SK-N-SH treated with all-trans-retinoic acid at 6 μM for 48 hours (cell line): Measurements from ENCODE around the gene DRC7.

ENCODE experiments used
- ATAC-seq: fragments of 200-7000 bp; cut with Tn5 transposase; 3 replicates; pipeline ENCODE4 v1.9.1; 2020; ENCODE audit warnings: mild to moderate bottlenecking, moderate library complexity
- ARNTL ChIP-seq: fragments of 450-650 bp; formaldehyde crosslinking; IDR thresholded peaks from 2 replicates; pipeline ENCODE4 v1.5.0; 2020; ENCODE audit warnings: low read depth, mild to moderate bottlenecking, moderate library complexity, borderline replicate concordance
- BACH2 ChIP-seq: fragments of 250-450 bp; sonication (Bioruptor Pico); IDR thresholded peaks from 2 replicates; pipeline ENCODE4 v1.9.0; 2021; ENCODE audit warnings: mild to moderate bottlenecking, borderline replicate concordance
- CSDC2 ChIP-seq: fragments of 250-450 bp; sonication (Bioruptor Pico); IDR thresholded peaks from 2 replicates; pipeline ENCODE4 v1.5.0; 2020; ENCODE audit warnings: mild to moderate bottlenecking, moderate library complexity
- CSRNP3 ChIP-seq: fragments of 250-450 bp; sonication (Bioruptor Pico); IDR thresholded peaks from 2 replicates; pipeline ENCODE4 v1.5.1; 2021; ENCODE audit warnings: mild to moderate bottlenecking, moderate library complexity
- ESRRG ChIP-seq: fragments of 250-450 bp; sonication (Bioruptor Pico); IDR thresholded peaks from 2 replicates; pipeline ENCODE4 v1.6.1; 2021; ENCODE audit warnings: mild to moderate bottlenecking
- GLIS3 ChIP-seq: fragments of 250-450 bp; sonication (Bioruptor Pico); IDR thresholded peaks from 2 replicates; pipeline ENCODE4 v1.5.0; 2020; ENCODE audit warnings: mild to moderate bottlenecking, moderate library complexity
- OSR1 ChIP-seq: fragments of 250-450 bp; sonication (Bioruptor Pico); IDR thresholded peaks from 2 replicates; pipeline ENCODE4 v1.8.0; 2022; ENCODE audit warnings: moderate library complexity, mild to moderate bottlenecking, inconsistent platforms
- POU6F1 ChIP-seq: fragments of 250-450 bp; sonication (Bioruptor Pico); IDR thresholded peaks from 2 replicates; pipeline ENCODE4 v1.8.0; 2021; ENCODE audit warnings: low read depth, mild to moderate bottlenecking, moderate library complexity, borderline replicate concordance
- PPARA ChIP-seq: fragments of 250-450 bp; sonication (Bioruptor Pico); IDR thresholded peaks from 2 replicates; pipeline ENCODE4 v1.5.0; 2020; ENCODE audit warnings: mild to moderate bottlenecking, borderline replicate concordance
- RARB ChIP-seq: fragments of 250-450 bp; sonication (Bioruptor Pico); IDR thresholded peaks from 2 replicates; pipeline ENCODE4 v1.8.0; 2021; ENCODE audit warnings: mild to moderate bottlenecking, moderate library complexity
- SNAI2 ChIP-seq: fragments of 250-450 bp; sonication (Bioruptor Pico); IDR thresholded peaks from 2 replicates; pipeline ENCODE4 v1.5.0; 2020; ENCODE audit warnings: mild to moderate bottlenecking, moderate library complexity
- TCF4 ChIP-seq: fragments of 250-450 bp; sonication (Bioruptor Pico); IDR thresholded peaks from 2 replicates; pipeline ENCODE4 v1.8.0; 2021; ENCODE audit warnings: mild to moderate bottlenecking, moderate library complexity, borderline replicate concordance
- TOX ChIP-seq: fragments of 250-450 bp; sonication (Bioruptor Pico); IDR thresholded peaks from 2 replicates; pipeline ENCODE4 v1.8.0; 2021; ENCODE audit warnings: mild to moderate bottlenecking, moderate library complexity, borderline replicate concordance
- ZC3H10 ChIP-seq: fragments of 250-450 bp; sonication (Bioruptor Pico); IDR thresholded peaks from 2 replicates; pipeline ENCODE4 v1.5.1; 2021; ENCODE audit warnings: mild to moderate bottlenecking, moderate library complexity
- ZFP3 ChIP-seq: fragments of 250-450 bp; sonication (Bioruptor Pico); IDR thresholded peaks from 2 replicates; pipeline ENCODE4 v1.5.0; 2020; ENCODE audit warnings: mild to moderate bottlenecking, moderate library complexity
- ZFP30 ChIP-seq: fragments of 450-650 bp; formaldehyde crosslinking; IDR thresholded peaks from 2 replicates; pipeline ENCODE4 v1.5.0; 2022; ENCODE audit warnings: mild to moderate bottlenecking, moderate library complexity
- ZNF565 ChIP-seq: fragments of 450-650 bp; formaldehyde crosslinking; conservative IDR thresholded peaks from 2 replicates; pipeline ENCODE4 v1.5.0; 2020; ENCODE audit warnings: low read depth, mild to moderate bottlenecking, moderate library complexity
- ZNF70 ChIP-seq: fragments of 450-650 bp; formaldehyde crosslinking; IDR thresholded peaks from 2 replicates; pipeline ENCODE4 v1.5.0; 2020; ENCODE audit warnings: mild to moderate bottlenecking, moderate library complexity
- ZNF8 ChIP-seq: fragments of 450-650 bp; formaldehyde crosslinking; IDR thresholded peaks from 2 replicates; pipeline ENCODE4 v1.5.0; 2020; ENCODE audit warnings: mild to moderate bottlenecking, moderate library complexity
- TF ChIP-seq, protein P1 (sequence below): fragments of 250-450 bp; sonication (Bioruptor Pico); IDR thresholded peaks from 2 replicates; pipeline ENCODE4 v1.5.1; 2020; ENCODE audit warnings: low read depth, mild to moderate bottlenecking, moderate library complexity

DRC7 gene

GRCh38 chr16:57758331-57759117 lies 63.9 kb downstream of the DRC7 start (continued):
- TF ChIP-seq GLIS3 (CRISPR knock-in tag) = no peak
- no peak for TF ChIP-seq ZFP30 (CRISPR knock-in tag)
- no peak for TF ChIP-seq ZNF8 (CRISPR knock-in tag)
- no peak for TF ChIP-seq CSDC2 (CRISPR knock-in tag)

GRCh38 chr16:57759131-57759530 lies 64.5 kb downstream of the DRC7 start:
- TF ChIP-seq OSR1 = no peak
- TF ChIP-seq BACH2 (CRISPR knock-in tag) = no peak
- TF ChIP-seq GLIS3 (CRISPR knock-in tag) = no peak
- TF ChIP-seq SNAI2 = no peak
- TF ChIP-seq, protein P1, sequence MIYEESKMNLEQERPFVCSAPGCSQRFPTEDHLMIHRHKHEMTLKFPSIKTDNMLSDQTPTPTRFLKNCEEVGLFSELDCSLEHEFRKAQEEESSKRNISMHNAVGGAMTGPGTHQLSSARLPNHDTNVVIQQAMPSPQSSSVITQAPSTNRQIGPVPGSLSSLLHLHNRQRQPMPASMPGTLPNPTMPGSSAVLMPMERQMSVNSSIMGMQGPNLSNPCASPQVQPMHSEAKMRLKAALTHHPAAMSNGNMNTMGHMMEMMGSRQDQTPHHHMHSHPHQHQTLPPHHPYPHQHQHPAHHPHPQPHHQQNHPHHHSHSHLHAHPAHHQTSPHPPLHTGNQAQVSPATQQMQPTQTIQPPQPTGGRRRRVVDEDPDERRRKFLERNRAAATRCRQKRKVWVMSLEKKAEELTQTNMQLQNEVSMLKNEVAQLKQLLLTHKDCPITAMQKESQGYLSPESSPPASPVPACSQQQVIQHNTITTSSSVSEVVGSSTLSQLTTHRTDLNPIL = no peak
- TF ChIP-seq CSRNP3 (CRISPR knock-in tag) = no peak
- TF ChIP-seq ZNF565 = no peak
- TF ChIP-seq TCF4 (CRISPR knock-in tag) = no peak
- TF ChIP-seq ZFP3 = no peak
- TF ChIP-seq ZNF8 (CRISPR knock-in tag) = no peak
- no peak for TF ChIP-seq ARNTL
- no peak for TF ChIP-seq ZNF70
- TF ChIP-seq POU6F1 (CRISPR knock-in tag) = no peak
- no peak for TF ChIP-seq RARB
- TF ChIP-seq PPARA (CRISPR knock-in tag) = no peak
- no peak for ATAC-seq

- TF ChIP-seq, protein P1 = no peak
- no peak for TF ChIP-seq GLIS3 (CRISPR knock-in tag)
- TF ChIP-seq PPARA (CRISPR knock-in tag) = no peak
- no peak for TF ChIP-seq ARNTL
- no peak for TF ChIP-seq TCF4 (CRISPR knock-in tag)
- no peak for TF ChIP-seq ZFP3
- TF ChIP-seq TOX = no peak
- no peak for TF ChIP-seq ZFP30 (CRISPR knock-in tag)
- TF ChIP-seq ZC3H10 (CRISPR knock-in tag) = no peak
- no peak for TF ChIP-seq SNAI2
- TF ChIP-seq ESRRG (CRISPR knock-in tag) = no peak
- TF ChIP-seq POU6F1 (CRISPR knock-in tag) = no peak
- TF ChIP-seq RARB = no peak
- no peak for ATAC-seq
These were observed 65.1 kb downstream of the DRC7 start for GRCh38 chr16:57759541-57760356.
